GM19240 (cell line): ENCODE results near the gene BCL11B.

Source experiments
- DNase-seq: peaks from one replicate; pipeline ENCODE4 v3.0.0; 2011; ENCODE audit warnings: low spot score; ENCODE audit not compliant: insufficient read length

The BCL11B gene

GRCh38 chr14:99225436-99226203 lies 46.4 kb downstream of the BCL11B start:
- DNase-seq: no peak

- no peak for DNase-seq
These were observed 47.0 kb downstream of the BCL11B start for GRCh38 chr14:99224948-99225347.

- DNase-seq: no peak
These were observed 47.7 kb downstream of the BCL11B start for GRCh38 chr14:99224116-99224910.

DNA sequence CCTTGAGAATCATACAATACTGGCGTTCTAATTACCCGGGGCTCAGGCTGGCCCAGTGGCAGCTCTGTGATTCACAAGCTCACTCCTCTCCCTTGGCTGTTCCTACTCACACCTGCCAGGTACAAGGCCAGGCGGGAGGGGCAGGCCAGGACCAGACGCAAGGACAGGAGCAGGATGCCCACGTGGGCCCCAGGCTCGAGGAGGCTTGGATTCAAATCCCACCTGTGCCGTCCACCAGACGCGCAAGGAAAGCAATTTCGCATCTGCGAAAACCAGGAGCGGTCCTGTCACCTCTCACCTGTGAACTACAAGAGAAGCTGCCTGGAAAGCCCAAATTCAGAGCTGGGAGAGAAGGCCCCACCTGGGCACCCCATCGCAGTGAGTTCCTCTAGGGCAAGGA lies 50.6 kb downstream of the BCL11B start:
- no peak for DNase-seq

DNA sequence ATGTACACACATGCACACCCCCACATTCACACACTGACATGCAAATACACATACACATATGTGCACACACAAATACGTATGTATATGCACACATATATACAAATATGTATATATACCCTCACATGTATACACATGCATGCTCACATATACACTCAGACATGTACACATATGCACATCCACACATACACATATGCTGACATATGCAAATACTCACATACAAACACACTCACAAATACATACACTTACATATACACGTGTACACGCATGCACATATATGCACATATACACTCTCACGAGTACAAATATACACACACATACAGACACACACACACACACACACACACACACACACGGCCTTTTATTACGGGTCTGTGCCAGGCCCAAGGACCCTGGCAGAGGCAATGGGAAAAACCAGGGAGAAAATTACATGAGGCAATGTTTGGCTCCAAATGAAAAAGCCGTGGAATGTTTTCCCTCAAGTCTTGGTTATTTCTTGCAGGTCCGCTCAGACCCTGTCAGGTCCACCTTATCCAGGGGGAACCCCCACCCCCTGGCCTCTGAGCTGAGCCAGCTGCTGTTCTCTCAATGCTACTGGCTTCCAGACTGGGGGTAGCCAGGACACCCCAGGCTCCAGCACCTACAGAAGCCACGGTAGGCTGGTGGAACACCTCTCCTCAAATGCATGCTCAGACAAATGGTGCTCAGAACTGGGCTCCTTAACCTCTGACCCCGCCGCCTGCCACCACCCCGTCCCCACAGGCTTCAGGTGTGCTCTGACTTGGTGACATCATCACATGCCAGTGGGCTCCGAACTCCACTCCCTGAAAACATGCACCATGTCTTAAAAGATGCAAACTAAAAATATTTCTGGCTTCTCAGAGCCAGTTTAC lies 54.7 kb downstream of the BCL11B start:
- no peak for DNase-seq

DNA sequence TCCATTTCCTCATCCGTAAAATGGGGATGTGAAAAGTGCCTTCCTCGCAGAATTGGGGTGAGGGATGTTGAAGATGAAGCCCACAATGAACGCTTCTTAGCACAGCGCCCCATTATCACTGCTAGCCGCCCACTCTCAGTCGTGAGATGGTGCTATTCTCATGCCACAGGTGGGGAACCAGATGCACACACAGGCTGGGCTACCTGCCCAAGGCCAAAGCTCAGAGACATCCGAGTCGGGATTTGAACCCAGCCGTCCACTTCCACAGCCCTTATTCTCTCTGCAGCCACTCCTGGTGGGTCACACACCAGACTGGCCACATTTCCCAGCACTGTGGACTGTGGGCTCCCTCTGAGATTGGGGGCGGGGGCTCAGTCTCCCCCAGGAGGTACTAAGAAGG lies 55.8 kb downstream of the BCL11B start:
- no peak for DNase-seq

GRCh38 chr14:99215277-99215676 lies 56.7 kb downstream of the BCL11B start:
- DNase-seq: no peak

DNA sequence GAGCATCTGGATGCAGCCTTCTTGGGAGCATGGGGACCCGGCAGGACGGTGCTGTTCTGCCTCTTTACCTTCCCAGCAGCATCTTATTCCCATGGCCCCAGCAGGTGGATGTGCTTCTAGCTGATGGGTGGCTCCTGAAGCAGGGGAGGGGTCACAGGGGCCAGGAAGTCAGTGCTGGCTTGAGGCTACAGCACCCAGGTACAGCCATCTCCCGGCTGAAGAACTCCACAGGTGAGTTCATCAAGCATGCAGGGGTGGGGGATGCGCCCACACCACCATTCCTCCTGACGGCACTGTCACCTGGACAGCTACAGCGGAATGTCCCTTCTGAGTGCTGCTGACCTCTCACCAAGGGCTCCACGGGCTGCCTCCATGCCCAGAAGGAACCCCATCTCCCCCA lies 57.3 kb downstream of the BCL11B start:
- no peak for DNase-seq

DNA sequence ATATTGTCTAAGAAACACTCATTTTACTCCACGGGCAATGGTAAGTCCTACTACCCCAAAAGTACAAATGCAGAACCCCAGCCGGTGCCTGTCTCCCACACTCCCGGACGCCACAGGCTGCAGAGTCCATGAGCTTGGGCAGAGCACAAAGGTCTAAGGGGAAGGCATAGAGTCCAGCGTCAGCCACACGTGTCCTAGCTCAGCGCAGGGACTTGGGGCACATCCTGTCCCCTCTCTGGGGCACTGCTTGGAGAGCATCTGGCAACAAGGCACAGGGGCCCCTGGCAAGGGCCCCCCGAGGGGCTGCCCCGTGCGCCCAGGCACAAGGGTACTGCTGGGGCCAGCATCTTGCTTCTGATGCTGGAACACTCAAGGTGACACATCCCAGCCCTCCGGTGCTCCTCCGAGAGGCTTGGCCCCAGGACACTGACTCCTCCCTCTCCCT lies 58.4 kb downstream of the BCL11B start:
- DNase-seq: no peak

DNA sequence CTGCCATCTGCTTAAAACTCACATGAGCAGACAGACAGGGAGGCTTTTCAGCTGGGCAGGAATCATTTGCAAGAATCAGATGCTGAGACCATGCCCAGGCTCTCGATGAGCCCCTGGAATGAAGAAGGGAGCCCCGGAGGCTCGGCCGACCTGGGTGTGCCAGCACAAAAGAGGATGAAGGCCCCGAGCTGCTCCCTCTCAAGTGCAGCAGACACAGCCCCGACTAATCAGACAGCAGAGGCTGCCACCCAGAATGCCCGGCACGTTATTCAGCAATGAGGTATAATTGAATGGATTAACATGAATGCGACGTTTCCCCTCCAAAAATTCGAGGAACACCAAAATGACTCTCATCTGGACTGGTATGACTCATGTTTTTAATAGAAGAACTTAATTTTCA lies 58.9 kb downstream of the BCL11B start:
- no peak for DNase-seq

- DNase-seq: no peak
These were observed 59.4 kb downstream of the BCL11B start for GRCh38 chr14:99212646-99213045.

DNA sequence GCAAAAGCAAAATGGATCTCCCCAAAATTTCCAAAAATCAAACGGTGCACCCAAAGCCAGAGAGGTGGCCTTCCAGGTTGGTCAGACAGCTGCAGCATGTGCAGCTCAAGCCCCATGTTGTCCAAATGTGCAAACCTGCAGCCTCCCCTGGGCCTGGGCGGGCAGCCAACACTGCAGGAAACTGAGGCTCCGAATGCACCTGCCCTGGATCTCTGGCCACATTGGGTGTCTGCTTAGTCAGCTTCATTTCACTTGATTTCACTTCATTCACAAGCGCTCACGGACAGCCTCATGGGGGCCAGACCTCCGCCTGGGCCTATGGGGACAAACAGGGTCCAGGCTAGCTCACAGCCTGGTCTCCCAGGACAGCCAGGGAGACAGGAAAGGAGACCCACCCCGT lies 59.8 kb downstream of the BCL11B start:
- DNase-seq: no peak

DNA sequence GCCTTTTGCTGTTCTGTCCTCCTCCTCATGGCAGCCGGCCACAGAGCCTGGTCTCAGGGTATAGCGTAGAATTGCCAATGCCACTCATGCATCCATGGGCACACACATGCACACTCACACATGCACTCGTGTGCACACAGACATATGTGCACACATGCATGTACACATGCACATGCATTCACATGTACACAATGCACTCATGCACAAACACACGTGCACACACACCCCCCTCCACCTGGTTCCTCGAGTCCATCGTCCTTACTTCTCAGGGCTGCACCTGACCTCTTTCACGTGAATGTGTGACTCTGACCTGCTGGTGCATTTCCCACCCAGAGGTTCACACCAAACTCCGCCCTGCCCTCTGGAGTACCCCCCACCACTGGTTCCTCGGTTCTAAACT lies 60.6 kb downstream of the BCL11B start:
- DNase-seq: no peak

- no peak for DNase-seq
These were observed 61.7 kb downstream of the BCL11B start for GRCh38 chr14:99210333-99210732.

DNA sequence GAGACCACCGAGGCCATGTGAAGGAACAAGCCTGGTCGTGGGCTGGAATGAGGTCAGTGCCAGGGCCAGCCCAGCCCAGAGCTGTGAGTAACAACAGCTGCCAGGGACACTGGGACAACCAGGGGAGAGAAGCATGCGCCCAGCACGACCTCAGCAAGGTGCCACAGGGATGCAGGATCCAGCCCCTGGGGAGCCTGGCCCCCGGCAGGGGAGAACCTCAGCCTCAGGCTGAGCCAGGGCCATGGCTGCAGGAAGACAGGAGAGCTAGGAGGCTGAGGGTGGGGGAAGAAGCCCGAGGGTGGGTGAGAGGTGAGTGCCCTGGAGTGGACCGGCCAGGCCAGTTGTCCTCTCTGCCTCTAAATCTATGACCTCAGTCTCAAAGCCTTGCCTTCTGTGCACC lies 62.6 kb downstream of the BCL11B start:
- no peak for DNase-seq

GRCh38 chr14:99208318-99208717 lies 63.7 kb downstream of the BCL11B start:
- DNase-seq: no peak

DNA sequence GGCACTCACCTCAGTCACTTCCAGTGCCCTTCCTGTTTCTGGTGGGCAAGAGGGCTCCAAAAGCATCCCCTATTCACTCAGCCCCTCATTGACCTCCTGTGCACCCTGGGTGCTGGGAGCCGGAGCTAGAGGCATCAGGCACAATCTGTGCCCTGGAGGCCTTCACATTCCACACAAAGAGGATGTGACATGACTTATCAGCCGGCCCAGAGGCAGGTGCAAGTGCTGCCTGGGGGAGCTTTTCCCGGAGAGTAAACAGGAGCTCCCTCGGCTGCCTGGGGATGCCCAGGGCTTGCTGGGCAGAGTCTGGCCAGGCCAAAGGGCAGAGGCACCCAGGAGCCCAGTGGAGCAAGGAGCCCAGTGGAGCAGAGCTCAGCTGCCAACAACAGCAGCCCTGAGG lies 64.5 kb downstream of the BCL11B start:
- no peak for DNase-seq

DNA sequence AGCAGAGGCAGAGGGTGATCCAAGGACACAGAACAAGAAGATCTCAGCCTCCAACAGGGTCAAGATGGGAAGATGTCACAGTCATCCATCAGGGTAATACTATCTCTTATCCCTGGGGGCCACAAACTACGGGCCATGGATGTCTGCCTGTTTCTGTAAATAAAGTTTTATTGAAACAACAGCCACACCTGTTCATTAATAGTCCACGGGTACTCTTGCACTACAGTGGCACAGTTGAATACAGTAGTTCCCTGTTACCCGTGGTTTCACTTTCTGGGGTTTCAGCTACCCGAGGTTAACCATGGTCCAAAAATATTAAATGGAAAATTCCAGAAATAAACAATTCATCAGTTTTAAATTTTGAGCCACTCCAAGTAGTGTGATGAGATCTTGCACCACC lies 65.9 kb downstream of the BCL11B start:
- no peak for DNase-seq

DNA sequence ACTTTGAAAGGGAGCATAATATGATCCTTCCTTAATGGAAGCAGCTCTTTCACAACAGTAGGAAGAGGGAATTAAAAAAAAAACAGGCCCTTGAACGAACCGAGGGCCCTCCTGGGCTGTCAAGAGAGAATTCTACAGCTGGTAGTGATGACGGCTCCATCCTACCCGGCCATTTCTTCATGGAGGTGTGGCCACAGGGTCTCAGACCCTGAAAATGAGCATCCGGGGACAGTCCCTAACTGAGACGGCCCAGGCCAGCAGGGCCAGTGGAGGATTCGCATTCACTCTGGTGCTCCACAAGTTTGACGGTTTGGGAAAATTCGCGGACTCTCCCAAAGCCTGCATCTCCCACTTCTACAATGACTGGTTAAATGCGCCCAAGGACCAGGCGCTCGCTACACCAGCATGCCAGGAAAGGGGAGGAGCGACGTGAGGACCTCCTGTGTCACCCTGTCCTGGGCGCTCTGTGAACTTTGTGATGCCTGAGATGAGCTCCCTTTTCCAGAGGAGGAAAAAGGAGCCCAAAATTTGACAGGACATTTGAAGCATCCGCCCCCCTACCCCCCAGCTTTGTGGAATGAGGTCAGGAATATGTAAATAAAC lies 66.8 kb downstream of the BCL11B start:
- DNase-seq: no peak

DNA sequence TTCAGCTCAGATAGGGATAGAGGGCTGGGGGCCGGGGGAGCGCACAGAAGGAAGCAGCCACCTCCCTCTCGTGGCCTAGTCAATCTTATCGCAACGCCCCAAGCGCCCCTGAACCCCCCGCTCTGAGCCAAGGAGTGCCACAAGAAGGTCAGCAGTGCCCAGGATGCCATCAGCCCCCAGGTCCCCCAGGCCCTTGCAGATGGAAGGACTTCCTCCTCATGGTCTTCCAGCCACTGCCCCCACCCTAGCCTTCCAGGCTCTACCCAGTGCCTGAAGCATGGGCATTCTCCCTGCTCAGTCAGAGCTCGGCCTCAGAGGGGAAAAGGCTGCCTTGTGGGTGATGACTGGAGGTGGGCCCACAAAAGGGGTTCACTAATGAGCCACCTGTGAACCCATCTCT lies 68.2 kb downstream of the BCL11B start:
- DNase-seq: no peak

DNA sequence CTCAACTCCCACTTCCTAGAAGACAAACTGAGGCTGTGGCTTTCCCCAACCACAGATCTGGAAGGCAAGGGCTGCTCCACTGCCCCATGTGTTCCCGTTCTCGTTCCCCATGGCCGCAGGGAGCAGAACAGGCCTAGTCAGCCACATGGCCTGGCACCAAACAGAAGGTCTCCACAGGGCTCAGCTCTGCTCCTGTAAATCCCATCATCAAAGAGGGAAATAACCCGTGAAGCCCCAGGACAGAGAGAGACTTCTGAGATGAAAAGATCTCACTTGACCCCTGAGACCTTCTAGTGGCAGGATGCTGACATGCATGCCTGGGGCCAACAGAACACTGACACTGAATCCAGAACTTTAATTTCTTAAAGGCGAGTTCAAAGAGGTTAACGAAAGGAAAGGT lies 68.9 kb downstream of the BCL11B start:
- no peak for DNase-seq
